ENCODE measurements around the gene PISD. TPM values are rescaled to one million over a fixed set of nuclear protein-coding genes. Genes with fewer than 3 reads are reported as not detected.

The PISD gene
- total and polyA plus RNA-seq, 2 of the 8 experiments (the other 6 are each of a cell fraction or from before 2014, with no cell fraction given), result 47.8 to 48.2 TPM

DNA sequence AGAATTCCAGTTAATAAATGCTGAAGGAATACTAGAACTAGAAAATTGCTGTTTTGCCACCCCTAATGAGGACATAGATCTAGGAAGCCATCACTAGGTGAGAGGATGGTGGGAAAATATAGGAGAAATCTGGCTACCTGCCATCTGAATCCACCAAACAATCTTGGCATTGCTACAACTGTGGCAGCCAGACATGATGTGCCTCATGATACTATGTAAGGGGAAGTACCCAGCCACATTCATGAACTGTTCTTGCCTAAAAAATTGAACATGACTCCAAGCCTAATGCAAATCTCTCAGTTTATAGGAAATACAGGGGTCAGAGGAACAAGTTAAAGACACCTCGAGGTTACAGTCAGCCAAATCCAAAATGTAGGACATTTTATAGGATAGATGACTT lies 92.9 kb downstream of the PISD start:
- Histone ChIP-seq H3K9me3 (ENCODE audit: insufficient read depth in 2 of 2, low read depth in 1 of 2, low read length in 1 of 2) (no peaks in the 10 kb centered on the region), H3K4me2 (ENCODE audit: insufficient read depth in 1 of 2, low read depth in 2 of 2, low read length in 2 of 2) (no peak overlapping the region), H3K4me3 (ENCODE audit: extremely low read depth in 1 of 4, insufficient read depth in 2 of 4, low read depth in 3 of 4, low read length in 4 of 4) (no peak overlapping the region), H3K56ac (replicated peaks; ENCODE audit: insufficient read length, low read depth, low read length) (no peak overlapping the region), H3K27ac (ENCODE audit: low read depth, low read length) (no peak overlapping the region), H4K5ac (ENCODE audit: insufficient read length, low read depth, low read length) (no peak overlapping the region), H2AFZ (ENCODE audit: low read length) (no peak overlapping the region), H3K36me3 (ENCODE audit: control insufficient read depth in 2 of 4, insufficient read depth in 4 of 4, low read length in 3 of 4) (no peaks in the 10 kb centered on the region; a peak in 1 of 8 replicates), H3K4ac (replicated peaks; ENCODE audit: insufficient read length, low read depth, low read length) (no peak overlapping the region), H3K23ac (ENCODE audit: insufficient read length) (no peak overlapping the region), H3K4me1 (replicated peaks in 1 of 4; ENCODE audit: control insufficient read depth in 3 of 4, insufficient read depth in 4 of 4, low read length in 3 of 4) (no peaks in the 10 kb centered on the region), H3K23me2 (ENCODE audit: low read depth, low read length) (no peaks in the 10 kb centered on the region), H3K18ac (ENCODE audit: extremely low read depth, low read length) (no peak overlapping the region), H3K27me3 (replicated peaks in 1 of 4; ENCODE audit: control insufficient read depth in 3 of 4, extremely low read depth in 1 of 4, insufficient read depth in 3 of 4, low read length in 3 of 4) (no peaks in the 10 kb centered on the region), H3K79me1 (ENCODE audit: low read depth, low read length) (no peaks in the 10 kb centered on the region), H2AK5ac (ENCODE audit: low read depth, low read length) (no peak overlapping the region), H4K8ac (ENCODE audit: extremely low read depth, insufficient read depth, low read length) (no peak overlapping the region), H2BK12ac (ENCODE audit: low read depth, low read length) (no peak overlapping the region), H2BK15ac (ENCODE audit: low read length) (no peak overlapping the region), H2BK20ac (ENCODE audit: low read length) (no peak overlapping the region), H3K14ac (ENCODE audit: insufficient read length) (no peak overlapping the region), H2BK120ac (replicated peaks; ENCODE audit: low read depth, low read length) (no peak overlapping the region), H3K79me2 (ENCODE audit: control insufficient read depth in 1 of 2, insufficient read depth in 2 of 2, low read length in 2 of 2) (no peaks in the 10 kb centered on the region), H4K20me1 (replicated peaks in 1 of 2; ENCODE audit: control insufficient read depth in 1 of 2, insufficient read depth in 2 of 2, low read length in 2 of 2) (no peaks in the 10 kb centered on the region), H3K9ac (replicated peaks in 1 of 4; ENCODE audit: extremely low read depth in 1 of 4, low read depth in 3 of 4, low read length in 3 of 4) (no peak overlapping the region), H4K91ac (replicated peaks; ENCODE audit: insufficient read length, low read length) (no peak overlapping the region), H2BK5ac (ENCODE audit: low read depth, low read length) (no peak overlapping the region)
- CTCF ChIA-PET (ENCODE audit: partially characterized antibody), result interaction anchor here (0.6 to 2.4 kb wide), 5 partner anchors 13 to 386 kb away, joined by 3 to 14 read pairs (median 3); no protein-coding TSS in a partner anchor
- DNase-seq (ENCODE audit: low read depth in 1 of 2, low spot score in 2 of 2) (no peak), FAIRE-seq (no peak)
- POLR2A ChIA-PET (ENCODE audit: partially characterized antibody), result no interaction called here
- WGBS, 2 experiments (ENCODE audit: extremely low coverage in 1 of 2, insufficient coverage in 1 of 2, insufficient read length in 1 of 2, insufficient replicate concordance in 2 of 2, low coverage in 1 of 2, low lambda C conversion rate in 2 of 2, missing lambda C conversion rate in 1 of 2), result 94% methylated on average over 1 of the region's 1 CpG; no CpG with 5 or more reads in 1 of the 2 experiments
- TF ChIP-seq POLR2A (IDR thresholded peaks at IDR 0.05; ENCODE audit: control extremely low read depth in 1 of 2, low read depth in 2 of 2, low read length in 2 of 2) (no peak), NRF1 (IDR thresholded peaks at IDR 0.05; ENCODE audit: low read depth, low read length) (no peak), RNF2 (IDR thresholded peaks at IDR 0.05; ENCODE audit: borderline replicate concordance, low read depth, low read length, missing control alignments, poor library complexity, severe bottlenecking) (no peak), JUN (IDR thresholded peaks at IDR 0.05; ENCODE audit: low read depth, low read length) (no peak), SIRT6 (IDR thresholded peaks at IDR 0.05; ENCODE audit: low read length) (no peak), YY1 (IDR thresholded peaks at IDR 0.05; ENCODE audit: low read depth, low read length) (no peak), CEBPB (IDR thresholded peaks at IDR 0.05; ENCODE audit: low read depth, low read length) (no peak), EZH2 (IDR thresholded peaks at IDR 0.05; ENCODE audit: low read depth, low read length, severe bottlenecking) (no peak), GTF2F1 (IDR thresholded peaks at IDR 0.05; ENCODE audit: borderline replicate concordance, low read depth, low read length) (no peak), KDM4A (IDR thresholded peaks at IDR 0.05; ENCODE audit: low read depth, low read length, severe bottlenecking) (no peak), HDAC2 (IDR thresholded peaks at IDR 0.05; ENCODE audit: borderline replicate concordance in 1 of 2, low read depth in 2 of 2, low read length in 2 of 2) (no peak)
- TF ChIP-seq, protein P1, sequence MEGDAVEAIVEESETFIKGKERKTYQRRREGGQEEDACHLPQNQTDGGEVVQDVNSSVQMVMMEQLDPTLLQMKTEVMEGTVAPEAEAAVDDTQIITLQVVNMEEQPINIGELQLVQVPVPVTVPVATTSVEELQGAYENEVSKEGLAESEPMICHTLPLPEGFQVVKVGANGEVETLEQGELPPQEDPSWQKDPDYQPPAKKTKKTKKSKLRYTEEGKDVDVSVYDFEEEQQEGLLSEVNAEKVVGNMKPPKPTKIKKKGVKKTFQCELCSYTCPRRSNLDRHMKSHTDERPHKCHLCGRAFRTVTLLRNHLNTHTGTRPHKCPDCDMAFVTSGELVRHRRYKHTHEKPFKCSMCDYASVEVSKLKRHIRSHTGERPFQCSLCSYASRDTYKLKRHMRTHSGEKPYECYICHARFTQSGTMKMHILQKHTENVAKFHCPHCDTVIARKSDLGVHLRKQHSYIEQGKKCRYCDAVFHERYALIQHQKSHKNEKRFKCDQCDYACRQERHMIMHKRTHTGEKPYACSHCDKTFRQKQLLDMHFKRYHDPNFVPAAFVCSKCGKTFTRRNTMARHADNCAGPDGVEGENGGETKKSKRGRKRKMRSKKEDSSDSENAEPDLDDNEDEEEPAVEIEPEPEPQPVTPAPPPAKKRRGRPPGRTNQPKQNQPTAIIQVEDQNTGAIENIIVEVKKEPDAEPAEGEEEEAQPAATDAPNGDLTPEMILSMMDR (IDR thresholded peaks at IDR 0.05; ENCODE audit: control extremely low read depth in 1 of 3, insufficient read depth in 1 of 3, low read depth in 1 of 3, low read length in 3 of 3), result no peak

Data from H1 (cell line).